ENCODE measurements around the gene TGOLN2.

DNA sequence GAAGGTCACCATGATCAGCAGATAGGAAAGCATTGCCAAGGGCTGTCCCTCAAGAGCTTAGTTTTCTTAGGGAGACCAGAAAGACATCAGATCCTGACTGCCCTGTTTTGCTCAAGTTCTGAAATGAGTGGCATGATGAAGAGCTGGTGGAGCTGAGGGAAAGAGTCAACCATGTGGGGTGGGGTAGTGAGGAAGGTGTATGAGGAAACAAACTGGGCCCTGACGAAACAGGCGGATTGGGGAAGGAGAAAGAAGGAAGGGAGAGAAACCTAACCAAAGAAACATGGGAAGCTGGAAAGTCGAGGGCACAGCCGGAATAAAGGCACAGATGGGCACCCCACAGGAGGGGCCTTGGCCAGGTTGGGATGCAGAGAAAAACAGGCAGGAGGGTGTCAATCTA is 8.0 kb downstream of the TGOLN2 start:
- TF ChIP-seq, protein P1, sequence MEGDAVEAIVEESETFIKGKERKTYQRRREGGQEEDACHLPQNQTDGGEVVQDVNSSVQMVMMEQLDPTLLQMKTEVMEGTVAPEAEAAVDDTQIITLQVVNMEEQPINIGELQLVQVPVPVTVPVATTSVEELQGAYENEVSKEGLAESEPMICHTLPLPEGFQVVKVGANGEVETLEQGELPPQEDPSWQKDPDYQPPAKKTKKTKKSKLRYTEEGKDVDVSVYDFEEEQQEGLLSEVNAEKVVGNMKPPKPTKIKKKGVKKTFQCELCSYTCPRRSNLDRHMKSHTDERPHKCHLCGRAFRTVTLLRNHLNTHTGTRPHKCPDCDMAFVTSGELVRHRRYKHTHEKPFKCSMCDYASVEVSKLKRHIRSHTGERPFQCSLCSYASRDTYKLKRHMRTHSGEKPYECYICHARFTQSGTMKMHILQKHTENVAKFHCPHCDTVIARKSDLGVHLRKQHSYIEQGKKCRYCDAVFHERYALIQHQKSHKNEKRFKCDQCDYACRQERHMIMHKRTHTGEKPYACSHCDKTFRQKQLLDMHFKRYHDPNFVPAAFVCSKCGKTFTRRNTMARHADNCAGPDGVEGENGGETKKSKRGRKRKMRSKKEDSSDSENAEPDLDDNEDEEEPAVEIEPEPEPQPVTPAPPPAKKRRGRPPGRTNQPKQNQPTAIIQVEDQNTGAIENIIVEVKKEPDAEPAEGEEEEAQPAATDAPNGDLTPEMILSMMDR (IDR thresholded peaks at IDR 0.05) = no peak
- TF ChIP-seq POLR2AphosphoS5 (IDR thresholded peaks at IDR 0.05) (no peak), POLR2A (IDR thresholded peaks at IDR 0.05) (no peak), EP300 (IDR thresholded peaks at IDR 0.05) (no peak)
